GM18508 (cell line): Measurements from ENCODE around the gene VPS39.

Source experiments
- ATAC-seq: cut with Tn5 transposase; IDR thresholded peaks from one replicate; pipeline ENCODE4 v1.9.1; 2021; ENCODE audit warnings: moderate number of reproducible peaks; ENCODE audit not compliant: insufficient read depth, unreplicated experiment

The VPS39 gene

GRCh38 chr15:42160136-42160535 lies 48.0 kb downstream of the VPS39 start:
- no peak for ATAC-seq

- no peak for ATAC-seq
Measured at GRCh38 chr15:42159381-42160015, 48.6 kb downstream of the VPS39 start.

DNA sequence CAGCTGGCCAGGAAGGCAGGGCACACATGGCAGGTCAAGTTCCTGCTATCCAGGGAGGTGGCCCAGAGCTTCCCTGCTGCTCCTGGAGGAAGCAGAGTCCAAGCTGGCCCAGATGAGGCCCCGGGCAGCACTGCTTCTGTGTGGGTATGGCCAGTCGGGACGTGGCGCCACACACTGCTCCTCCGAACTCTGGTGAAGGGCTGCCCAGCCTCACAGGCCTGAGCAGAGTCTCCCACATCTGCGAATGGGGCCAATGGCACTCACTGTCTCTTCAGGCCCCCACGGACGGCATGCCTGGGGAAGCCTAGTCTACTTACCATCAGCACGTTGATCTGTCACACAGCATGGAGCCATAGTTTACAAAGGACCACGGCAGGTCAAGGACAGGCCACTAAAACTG lies 49.2 kb downstream of the VPS39 start:
- ATAC-seq = no peak

DNA sequence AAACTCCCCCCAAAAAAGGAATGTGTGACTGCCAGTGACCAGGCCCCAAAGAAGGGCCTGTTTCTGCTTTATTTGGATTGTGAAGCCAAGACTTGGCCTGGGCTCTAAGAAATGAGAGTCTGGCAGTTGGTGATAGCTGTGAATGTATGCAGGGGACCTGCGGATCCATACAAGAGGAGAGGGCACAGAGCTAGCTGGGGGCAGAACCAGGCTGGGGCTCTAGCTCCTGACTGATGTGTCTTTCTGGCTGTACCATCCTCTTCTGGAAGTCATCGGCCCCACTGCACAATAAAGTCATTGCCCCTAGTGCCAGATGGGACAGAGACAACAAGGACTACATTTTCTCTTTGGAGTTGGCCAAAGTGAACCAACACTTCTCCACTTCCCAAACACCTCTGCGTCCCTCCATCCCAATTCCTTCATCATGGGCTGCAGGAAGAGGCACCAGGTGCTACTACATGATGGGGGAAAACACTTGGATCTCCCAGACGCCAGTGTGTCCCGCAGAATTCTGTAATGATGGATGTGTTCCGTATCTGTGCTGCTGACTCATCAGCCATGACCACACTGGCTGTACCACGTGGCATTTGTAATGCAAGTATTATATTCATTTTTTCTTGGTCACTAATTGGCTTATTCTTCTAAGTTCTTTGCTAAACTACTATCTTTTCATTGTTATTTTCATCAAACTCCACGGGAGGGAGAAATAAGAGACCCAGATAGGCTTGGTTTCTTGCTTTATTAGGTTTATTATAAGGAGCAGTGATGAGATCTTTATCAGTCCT lies 49.9 kb downstream of the VPS39 start:
- ATAC-seq = no peak

DNA sequence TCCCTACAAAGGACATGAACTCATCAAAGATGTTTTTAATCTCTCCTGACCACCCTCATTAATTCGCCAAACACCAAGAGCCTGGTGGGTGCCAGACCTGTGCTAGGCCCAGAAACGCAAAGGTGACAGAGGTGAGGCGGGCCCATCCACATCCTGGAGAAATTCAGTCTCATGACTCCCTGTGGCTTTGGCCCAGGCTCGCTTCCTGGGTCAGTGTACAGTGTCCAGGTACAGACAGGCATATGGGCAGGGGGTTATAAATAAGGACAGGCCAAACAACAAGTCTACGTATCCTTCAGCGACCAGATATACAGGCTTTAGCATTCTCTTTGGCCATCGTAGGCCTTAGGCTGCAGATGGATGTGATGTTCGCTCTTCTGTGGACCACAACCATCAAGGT lies 50.7 kb downstream of the VPS39 start:
- ATAC-seq = no peak

DNA sequence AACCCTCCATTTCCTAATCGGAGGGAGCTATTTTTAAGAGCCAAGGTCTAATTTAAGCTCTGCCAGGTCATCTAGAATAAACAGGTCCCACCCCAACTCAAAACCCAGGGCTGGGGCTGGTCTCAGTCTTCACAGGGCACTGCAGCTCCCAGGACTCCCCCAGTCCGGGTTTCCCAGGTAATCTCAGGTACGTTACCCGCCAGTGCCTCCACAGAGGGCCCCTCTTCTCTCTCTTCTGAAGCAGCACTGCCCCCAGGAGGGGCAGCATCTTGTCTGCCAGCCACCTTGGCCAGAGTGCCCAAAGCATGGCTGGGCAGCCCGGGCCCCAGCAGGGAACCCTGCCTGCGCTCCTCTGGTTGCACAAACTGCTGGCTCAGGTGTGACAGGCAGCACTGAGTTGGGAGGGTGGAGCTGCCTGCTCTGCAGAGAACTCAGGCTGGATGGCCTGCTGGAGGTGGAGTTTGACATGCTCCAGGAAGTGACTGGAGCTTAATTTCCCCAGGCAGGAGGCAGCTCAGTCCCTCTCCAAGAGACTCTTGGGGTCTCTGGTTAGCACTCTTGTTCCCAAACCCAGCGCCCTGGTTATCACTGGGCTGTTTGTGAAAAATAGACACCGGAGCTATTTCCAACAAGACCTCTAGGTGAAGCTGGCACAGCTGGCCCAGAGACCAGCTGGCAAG lies 51.7 kb downstream of the VPS39 start, which contains the start of gene PLA2G4F:
TSS of gene PLA2G4F (minus strand) at position 394 of the 680 bp plus-strand sequence. CDS start at position 307, 87 bp downstream.
- no peak for ATAC-seq

DNA sequence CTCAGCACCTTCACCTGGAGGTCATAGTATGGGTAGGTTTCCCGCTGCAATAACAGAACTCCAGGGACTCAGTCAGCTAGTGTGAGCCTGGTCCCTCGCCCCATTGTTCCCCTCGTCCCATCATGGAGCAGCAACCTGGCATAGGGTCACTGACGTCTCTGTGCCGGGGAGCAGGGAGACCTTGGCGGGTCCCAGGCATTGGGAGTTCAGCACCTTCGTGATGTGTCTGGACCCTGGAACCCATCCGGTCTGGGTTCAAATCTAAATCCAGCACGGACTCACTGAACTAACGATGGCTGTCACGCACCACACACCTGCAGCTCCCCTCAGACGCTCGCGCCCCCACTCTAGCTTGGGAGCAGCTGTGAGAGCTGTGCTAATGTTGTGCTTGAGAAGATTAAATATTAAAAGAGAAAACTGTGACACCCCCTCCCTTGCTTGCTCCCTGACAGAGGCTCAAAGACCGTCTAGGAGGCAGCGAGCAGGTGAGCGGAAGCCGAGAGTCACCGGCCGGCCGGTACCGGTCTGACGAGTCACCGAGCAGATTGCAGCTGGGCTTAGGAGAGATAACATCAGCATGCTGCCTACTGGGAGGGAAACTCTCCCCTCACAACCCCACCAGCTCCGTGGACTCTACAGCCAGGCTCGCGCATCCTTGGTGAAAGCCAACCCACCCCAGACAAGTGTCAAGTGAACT lies 52.4 kb downstream of the VPS39 start:
- no peak for ATAC-seq

DNA sequence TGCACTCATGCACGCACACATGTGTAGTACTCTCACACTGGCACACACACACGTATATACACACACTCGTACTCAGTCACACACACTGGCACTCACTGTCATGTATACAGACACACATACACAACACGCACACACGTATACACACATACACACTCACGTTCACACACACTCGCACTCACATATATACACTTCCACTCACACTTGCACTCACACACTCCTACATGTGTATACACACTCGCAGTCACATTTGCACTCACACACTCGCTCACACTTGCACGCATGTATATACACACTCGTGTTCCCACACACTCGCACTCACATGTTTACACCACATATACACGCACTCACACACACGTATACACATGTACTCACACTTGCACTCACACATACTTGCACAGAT lies 53.1 kb downstream of the VPS39 start:
- ATAC-seq = no peak

- ATAC-seq = no peak
Measured at GRCh38 chr15:42154212-42154941, 53.7 kb downstream of the VPS39 start.

- ATAC-seq = no peak
Measured at GRCh38 chr15:42153874-42154211, 54.3 kb downstream of the VPS39 start.

DNA sequence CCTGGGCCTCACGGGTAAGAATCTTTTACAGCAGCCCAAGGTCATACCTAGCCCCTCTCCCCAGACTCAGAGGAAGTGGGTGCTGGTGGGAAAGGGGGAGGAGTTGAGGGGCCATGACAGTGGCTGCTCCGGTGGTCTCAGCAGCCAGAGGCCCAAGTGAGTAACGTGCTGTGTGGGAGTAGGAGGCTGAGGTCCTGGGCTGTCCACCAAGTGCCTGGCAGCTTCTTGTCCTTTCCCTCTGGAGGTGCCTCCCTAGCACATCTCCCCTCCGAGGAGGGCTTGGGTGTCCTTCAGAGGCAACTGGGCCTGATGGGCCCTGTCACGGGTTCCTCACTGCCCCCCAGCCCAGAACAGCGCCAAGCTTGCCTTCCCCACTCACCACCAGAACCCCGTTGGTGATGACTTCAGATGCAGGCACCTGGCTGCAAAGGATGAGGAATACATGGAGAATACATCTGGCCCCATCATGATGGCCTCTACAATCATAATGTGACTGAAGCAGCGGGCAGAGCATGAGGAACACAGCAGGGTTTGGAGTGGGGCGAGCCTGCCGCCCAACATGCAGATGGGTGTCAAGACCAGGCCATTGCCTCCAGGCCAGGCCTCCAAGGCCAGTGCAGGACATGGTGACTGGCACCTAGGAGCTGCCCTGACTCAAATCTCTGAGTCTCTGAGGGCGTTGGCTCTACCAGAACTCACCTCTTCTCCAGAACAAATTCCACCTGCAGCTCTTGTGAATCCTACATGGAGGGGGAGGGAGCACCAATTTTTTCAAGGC lies 55.0 kb downstream of the VPS39 start:
- ATAC-seq = no peak

GRCh38 chr15:42152196-42152920 lies 55.7 kb downstream of the VPS39 start:
- no peak for ATAC-seq

DNA sequence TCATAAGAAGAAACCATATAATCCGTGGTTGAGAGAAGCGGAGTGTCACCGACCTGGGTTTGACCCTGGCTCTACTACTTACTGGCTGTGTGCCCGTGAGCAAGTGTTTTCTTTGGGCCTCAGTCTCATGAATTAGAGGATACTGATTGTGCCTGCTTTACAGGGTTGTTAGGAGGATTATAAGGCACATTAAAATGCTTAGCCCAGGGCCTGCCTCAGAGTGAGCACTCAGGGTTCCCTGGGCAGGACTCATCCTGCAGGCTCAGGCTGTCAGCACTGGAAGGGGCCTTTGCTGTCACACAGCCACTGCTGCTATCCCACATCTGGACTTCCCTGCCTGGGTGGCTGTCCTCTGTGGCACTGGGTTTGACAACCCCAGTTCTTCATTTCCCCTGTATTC lies 56.4 kb downstream of the VPS39 start:
- ATAC-seq = no peak

DNA sequence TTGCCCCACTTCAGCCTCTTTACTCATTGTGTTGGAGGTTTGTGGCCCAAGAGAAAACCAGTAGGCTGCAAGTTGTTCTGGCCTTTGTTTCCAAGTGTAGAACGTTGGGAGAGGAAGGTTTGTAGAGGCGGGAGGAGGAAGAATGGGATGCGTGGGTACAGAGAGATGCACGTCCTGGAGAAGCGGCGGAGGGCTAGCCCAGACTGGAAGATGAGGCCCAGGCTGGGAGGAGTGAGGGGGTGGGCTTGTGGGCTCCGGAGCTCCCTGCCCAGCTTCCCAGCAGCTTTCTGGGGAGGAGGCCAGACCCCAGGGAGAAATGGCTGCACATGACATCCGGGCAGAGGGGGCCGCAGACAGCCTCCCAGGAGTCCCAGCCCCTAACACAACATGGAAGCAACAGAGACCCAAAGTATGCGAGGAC lies 57.0 kb downstream of the VPS39 start:
- ATAC-seq = no peak

DNA sequence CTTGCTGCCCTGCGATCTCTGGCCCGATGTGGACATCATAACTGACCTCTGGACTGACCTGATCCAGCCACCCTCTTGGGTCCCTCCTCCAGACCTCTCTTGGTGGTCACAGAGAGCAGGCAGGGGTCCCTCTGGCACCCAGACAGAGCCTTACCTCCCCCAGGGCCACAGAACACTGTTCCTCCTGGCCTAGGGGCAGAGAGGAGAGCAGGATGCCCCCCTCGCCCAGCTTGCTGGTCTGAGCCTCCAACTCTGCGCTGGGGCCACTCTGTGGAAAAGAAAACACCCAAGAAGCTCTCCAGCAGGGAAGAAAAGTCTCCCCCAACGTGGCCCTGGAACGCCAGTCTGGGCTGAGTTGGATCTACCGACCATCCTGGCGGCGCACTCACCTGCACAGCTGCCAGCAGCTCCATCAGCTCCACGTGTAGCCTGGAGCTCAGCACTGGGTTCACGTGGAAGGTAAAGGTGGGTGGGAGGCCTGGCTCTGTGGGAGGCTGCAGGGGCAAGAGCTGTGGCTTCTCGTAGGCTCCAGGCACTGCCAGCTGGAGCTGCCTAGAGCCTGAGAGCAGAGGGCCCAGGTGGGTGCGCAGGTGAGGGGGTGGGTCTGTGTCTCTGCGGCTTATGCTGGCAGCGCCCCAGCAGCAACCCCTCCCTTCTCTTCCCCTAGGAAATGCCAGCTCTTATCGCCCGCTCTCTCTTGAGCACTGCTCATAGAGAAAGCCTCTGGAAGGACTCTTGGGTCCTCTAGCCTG lies 57.7 kb downstream of the VPS39 start:
- no peak for ATAC-seq

- ATAC-seq = no peak
Measured at GRCh38 chr15:42149493-42150218, 58.4 kb downstream of the VPS39 start.

- ATAC-seq = no peak
Measured at GRCh38 chr15:42148808-42149492, 59.2 kb downstream of the VPS39 start.
